HepG2 (cell line): ENCODE results near the gene MYO6. TPM values are rescaled to one million over a fixed set of nuclear protein-coding genes. Genes with fewer than 3 reads are reported as not detected.

Experiments used
- ADNP ChIP-seq: sonication (generic); formaldehyde crosslinking; IDR thresholded peaks from 2 replicates; pipeline ENCODE4 v1.4.0; 2020; ENCODE audit warnings: missing genetic modification reagents
- CCAR2 ChIP-seq: fragments of 200-400 bp; formaldehyde crosslinking; optimal IDR thresholded peaks from 2 replicates; pipeline ENCODE3; 2018; ENCODE audit warnings: low read depth, mild to moderate bottlenecking, low read length, moderate library complexity
- HNRNPK ChIP-seq: fragments of 200-400 bp; formaldehyde crosslinking; IDR thresholded peaks from 2 replicates; pipeline ENCODE4 v1.6.1; 2018; ENCODE audit warnings: low read length, low read depth, moderate library complexity, mild to moderate bottlenecking; ENCODE audit not compliant: poor library complexity, severe bottlenecking
- KLF13 ChIP-seq: sonication (generic); formaldehyde crosslinking; IDR thresholded peaks from 2 replicates; pipeline ENCODE4 v1.4.0; 2020; ENCODE audit warnings: mild to moderate bottlenecking, missing genetic modification reagents
- MATR3 ChIP-seq: sonication (generic); formaldehyde crosslinking; IDR thresholded peaks from 2 replicates; pipeline ENCODE4 v1.4.0; 2020; ENCODE audit warnings: missing genetic modification reagents
- NCOA2 ChIP-seq: sonication (generic); formaldehyde crosslinking; IDR thresholded peaks from 2 replicates; pipeline ENCODE4 v1.8.0; 2022; ENCODE audit warnings: inconsistent platforms
- RAD21 ChIP-seq: fragments of 450-650 bp; formaldehyde crosslinking; IDR thresholded peaks from 2 replicates; pipeline ENCODE4 v1.5.0; 2020; ENCODE audit warnings: mild to moderate bottlenecking
- RCOR2 ChIP-seq: IDR thresholded peaks from 2 replicates; pipeline ENCODE4 v1.6.1; 2016; ENCODE audit warnings: missing biosample characterization, missing genetic modification reagents
- SALL2 ChIP-seq: sonication (generic); formaldehyde crosslinking; IDR thresholded peaks from 2 replicates; pipeline ENCODE4 v1.8.1; 2023; ENCODE audit warnings: mild to moderate bottlenecking, missing genetic modification reagents, inconsistent platforms
- SMC3 ChIP-seq: IDR thresholded peaks from 2 replicates; pipeline ENCODE4 v1.6.1; 2011; ENCODE audit warnings: low read length, improper control_type of control experiment
- ZKSCAN5 ChIP-seq: sonication (generic); formaldehyde crosslinking; IDR thresholded peaks from 2 replicates; pipeline ENCODE4 v1.5.1; 2020; ENCODE audit warnings: mild to moderate bottlenecking, missing genetic modification reagents
- ZNF282 ChIP-seq: fragments of 450-650 bp; IDR thresholded peaks from 2 replicates; pipeline ENCODE4 v1.6.1; 2018; ENCODE audit not compliant: partially characterized antibody
- ZNF317 ChIP-seq: sonication (generic); formaldehyde crosslinking; IDR thresholded peaks from 2 replicates; pipeline ENCODE4 v1.5.0; 2020; ENCODE audit warnings: mild to moderate bottlenecking, missing genetic modification reagents
- polyA plus RNA-seq, 8 experiments: library from polyadenylated mRNA; depleted of rRNA in 3 of 8; stranded (reverse) in 7 of 8; unstranded in 1 of 8; fragments of >200 nt; fragmentation: Illumina TruSeq in 4 of 8; extraction: Trizol in 4 of 8; gene quantifications; 2 replicates each; pipeline versions ENCODE4 v1.2.1 to v1.2.3, GENCODE V29; 2011 to 2016; ENCODE audit warnings: low read depth in 4 of 8, missing spikeins in 1 of 8, mixed read lengths in 1 of 8; ENCODE audit not compliant: insufficient read depth in 1 of 8
- total RNA-seq, 5 experiments: library from RNA; depleted of rRNA; stranded (reverse); fragments of >200 nt; fragmentation: Illumina TruSeq; extraction: Trizol; gene quantifications; 2 replicates each; pipeline ENCODE4 v1.2.3, GENCODE V29; 2016; ENCODE audit warnings: low read depth in 1 of 5
- TF ChIP-seq, protein P1 (sequence below): sonication (generic); formaldehyde crosslinking; conservative IDR thresholded peaks from 2 replicates; pipeline ENCODE4 v1.8.0; 2022; ENCODE audit warnings: mild to moderate bottlenecking, moderate library complexity, missing genetic modification reagents
- TF ChIP-seq, protein P2 (sequence below): sonication (generic); formaldehyde crosslinking; IDR thresholded peaks from 2 replicates; pipeline ENCODE4 v1.5.1; 2020; ENCODE audit warnings: mild to moderate bottlenecking, moderate library complexity, missing genetic modification reagents
- TF ChIP-seq, protein P3 (sequence below): sonication (generic); formaldehyde crosslinking; IDR thresholded peaks from 2 replicates; pipeline ENCODE4 v1.8.0; 2022; ENCODE audit warnings: mild to moderate bottlenecking, missing genetic modification reagents, moderate library complexity
- TF ChIP-seq, protein P4 (sequence below): sonication (generic); formaldehyde crosslinking; IDR thresholded peaks from 2 replicates; pipeline ENCODE4 v1.5.0; 2020; ENCODE audit warnings: missing genetic modification reagents
- TF ChIP-seq, protein P5 (sequence below): IDR thresholded peaks from 2 replicates; pipeline ENCODE4 v1.6.1; 2016; ENCODE audit warnings: low read depth
- TF ChIP-seq, protein P6 (sequence below): sonication (generic); formaldehyde crosslinking; IDR thresholded peaks from 2 replicates; pipeline ENCODE4 v1.4.0; 2020; ENCODE audit warnings: mild to moderate bottlenecking, missing genetic modification reagents

The MYO6 gene
- total and polyA plus RNA-seq, 2 of the 13 experiments (the other 11 are each of a cell fraction or from before 2014, with no cell fraction given), result 5.4 to 7.5 TPM

DNA sequence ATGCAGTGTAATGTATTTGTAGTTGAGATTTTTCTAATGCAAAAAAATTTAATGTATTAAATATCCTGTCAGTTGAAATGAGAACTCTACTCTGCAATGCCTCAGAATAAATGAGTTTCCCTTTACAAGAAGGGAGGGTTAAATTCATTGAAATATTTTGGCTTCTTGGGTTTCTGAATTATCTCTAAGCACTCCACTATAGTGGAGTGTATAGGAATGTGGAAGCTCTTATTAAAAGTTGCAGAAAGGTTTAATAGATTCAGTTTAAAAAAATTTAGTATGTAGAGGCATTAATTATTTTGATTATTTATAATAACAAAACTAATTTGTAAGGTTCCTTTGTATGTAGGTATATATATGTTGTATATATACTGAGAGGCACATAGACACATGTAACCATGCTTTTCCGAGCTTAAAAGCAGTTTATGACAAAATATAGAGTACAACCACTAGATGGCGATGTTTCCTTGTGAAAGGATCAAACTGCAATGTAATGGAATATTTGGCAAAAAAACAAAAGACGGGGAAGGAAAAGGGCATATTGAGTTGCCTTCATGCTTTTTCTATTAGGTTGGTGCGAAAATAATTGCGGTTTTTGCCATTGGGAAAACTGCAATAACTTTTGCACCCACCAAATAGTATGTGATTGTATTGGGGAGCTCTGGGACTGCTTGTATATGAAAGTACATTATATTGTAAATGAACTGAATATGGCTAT is 144.2 kb downstream of the MYO6 start (continued):
- TF ChIP-seq, protein P1, sequence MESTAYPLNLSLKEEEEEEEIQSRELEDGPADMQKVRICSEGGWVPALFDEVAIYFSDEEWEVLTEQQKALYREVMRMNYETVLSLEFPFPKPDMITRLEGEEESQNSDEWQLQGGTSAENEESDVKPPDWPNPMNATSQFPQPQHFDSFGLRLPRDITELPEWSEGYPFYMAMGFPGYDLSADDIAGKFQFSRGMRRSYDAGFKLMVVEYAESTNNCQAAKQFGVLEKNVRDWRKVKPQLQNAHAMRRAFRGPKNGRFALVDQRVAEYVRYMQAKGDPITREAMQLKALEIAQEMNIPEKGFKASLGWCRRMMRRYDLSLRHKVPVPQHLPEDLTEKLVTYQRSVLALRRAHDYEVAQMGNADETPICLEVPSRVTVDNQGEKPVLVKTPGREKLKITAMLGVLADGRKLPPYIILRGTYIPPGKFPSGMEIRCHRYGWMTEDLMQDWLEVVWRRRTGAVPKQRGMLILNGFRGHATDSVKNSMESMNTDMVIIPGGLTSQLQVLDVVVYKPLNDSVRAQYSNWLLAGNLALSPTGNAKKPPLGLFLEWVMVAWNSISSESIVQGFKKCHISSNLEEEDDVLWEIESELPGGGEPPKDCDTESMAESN (CRISPR knock-in tag), result no peak
- TF ChIP-seq SMC3 (peak; percentile 23; the same call in 1 of the 2 replicates), RAD21 (CRISPR knock-in tag) (peak; percentile 57; the same call in 1 of the 2 replicates), ZKSCAN5 (CRISPR knock-in tag) (no peak), RCOR2 (no peak), MATR3 (CRISPR knock-in tag) (no peak), CCAR2 (no peak), ZNF282 (no peak), NCOA2 (CRISPR knock-in tag) (no peak), HNRNPK (no peak), KLF13 (CRISPR knock-in tag) (no peak), ZNF317 (CRISPR knock-in tag) (no peak), SALL2 (CRISPR knock-in tag) (no peak), ADNP (no peak)
- TF ChIP-seq, protein P2, sequence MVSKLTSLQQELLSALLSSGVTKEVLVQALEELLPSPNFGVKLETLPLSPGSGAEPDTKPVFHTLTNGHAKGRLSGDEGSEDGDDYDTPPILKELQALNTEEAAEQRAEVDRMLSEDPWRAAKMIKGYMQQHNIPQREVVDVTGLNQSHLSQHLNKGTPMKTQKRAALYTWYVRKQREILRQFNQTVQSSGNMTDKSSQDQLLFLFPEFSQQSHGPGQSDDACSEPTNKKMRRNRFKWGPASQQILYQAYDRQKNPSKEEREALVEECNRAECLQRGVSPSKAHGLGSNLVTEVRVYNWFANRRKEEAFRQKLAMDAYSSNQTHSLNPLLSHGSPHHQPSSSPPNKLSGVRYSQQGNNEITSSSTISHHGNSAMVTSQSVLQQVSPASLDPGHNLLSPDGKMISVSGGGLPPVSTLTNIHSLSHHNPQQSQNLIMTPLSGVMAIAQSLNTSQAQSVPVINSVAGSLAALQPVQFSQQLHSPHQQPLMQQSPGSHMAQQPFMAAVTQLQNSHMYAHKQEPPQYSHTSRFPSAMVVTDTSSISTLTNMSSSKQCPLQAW (CRISPR knock-in tag), result no peak
- TF ChIP-seq, protein P3, sequence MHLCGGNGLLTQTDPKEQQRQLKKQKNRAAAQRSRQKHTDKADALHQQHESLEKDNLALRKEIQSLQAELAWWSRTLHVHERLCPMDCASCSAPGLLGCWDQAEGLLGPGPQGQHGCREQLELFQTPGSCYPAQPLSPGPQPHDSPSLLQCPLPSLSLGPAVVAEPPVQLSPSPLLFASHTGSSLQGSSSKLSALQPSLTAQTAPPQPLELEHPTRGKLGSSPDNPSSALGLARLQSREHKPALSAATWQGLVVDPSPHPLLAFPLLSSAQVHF (CRISPR knock-in tag), result no peak
- TF ChIP-seq, protein P4, sequence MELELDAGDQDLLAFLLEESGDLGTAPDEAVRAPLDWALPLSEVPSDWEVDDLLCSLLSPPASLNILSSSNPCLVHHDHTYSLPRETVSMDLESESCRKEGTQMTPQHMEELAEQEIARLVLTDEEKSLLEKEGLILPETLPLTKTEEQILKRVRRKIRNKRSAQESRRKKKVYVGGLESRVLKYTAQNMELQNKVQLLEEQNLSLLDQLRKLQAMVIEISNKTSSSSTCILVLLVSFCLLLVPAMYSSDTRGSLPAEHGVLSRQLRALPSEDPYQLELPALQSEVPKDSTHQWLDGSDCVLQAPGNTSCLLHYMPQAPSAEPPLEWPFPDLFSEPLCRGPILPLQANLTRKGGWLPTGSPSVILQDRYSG, result no peak
- TF ChIP-seq, protein P5, sequence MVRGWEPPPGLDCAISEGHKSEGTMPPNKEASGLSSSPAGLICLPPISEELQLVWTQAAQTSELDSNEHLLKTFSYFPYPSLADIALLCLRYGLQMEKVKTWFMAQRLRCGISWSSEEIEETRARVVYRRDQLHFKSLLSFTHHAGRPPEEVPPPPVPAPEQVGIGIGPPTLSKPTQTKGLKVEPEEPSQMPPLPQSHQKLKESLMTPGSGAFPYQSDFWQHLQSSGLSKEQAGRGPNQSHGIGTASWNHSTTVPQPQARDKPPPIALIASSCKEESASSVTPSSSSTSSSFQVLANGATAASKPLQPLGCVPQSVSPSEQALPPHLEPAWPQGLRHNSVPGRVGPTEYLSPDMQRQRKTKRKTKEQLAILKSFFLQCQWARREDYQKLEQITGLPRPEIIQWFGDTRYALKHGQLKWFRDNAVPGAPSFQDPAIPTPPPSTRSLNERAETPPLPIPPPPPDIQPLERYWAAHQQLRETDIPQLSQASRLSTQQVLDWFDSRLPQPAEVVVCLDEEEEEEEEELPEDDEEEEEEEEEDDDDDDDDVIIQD, result no peak
- TF ChIP-seq, protein P6, sequence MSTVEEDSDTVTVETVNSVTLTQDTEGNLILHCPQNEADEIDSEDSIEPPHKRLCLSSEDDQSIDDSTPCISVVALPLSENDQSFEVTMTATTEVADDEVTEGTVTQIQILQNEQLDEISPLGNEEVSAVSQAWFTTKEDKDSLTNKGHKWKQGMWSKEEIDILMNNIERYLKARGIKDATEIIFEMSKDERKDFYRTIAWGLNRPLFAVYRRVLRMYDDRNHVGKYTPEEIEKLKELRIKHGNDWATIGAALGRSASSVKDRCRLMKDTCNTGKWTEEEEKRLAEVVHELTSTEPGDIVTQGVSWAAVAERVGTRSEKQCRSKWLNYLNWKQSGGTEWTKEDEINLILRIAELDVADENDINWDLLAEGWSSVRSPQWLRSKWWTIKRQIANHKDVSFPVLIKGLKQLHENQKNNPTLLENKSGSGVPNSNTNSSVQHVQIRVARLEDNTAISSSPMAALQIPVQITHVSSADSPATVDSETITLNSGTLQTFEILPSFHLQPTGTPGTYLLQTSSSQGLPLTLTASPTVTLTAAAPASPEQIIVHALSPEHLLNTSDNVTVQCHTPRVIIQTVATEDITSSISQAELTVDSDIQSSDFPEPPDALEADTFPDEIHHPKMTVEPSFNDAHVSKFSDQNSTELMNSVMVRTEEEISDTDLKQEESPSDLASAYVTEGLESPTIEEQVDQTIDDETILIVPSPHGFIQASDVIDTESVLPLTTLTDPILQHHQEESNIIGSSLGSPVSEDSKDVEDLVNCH (CRISPR knock-in tag), result no peak
